Gastroesophageal sphincter (tissue), 4 donors: Measurements from ENCODE around the gene RNF19B. TPM values are rescaled to one million over a fixed set of nuclear protein-coding genes. Genes with fewer than 3 reads are reported as not detected.

Source experiments
- ATAC-seq: fragments of 150-250 bp; one replicate; pipeline ENCODE4 v1.9.1; 2016; ENCODE audit warnings: mild to moderate bottlenecking, moderate library complexity
- H3K27ac ChIP-seq, 4 donors: fragments of 200-600 bp; sonication (generic) in 3 of 4; 1 replicate in 3 of 4; 2 replicates in 1 of 4; pipeline ENCODE4 v1.5.1; 2016 to 2019
- H3K27me3 ChIP-seq: fragments of 200-600 bp; sonication (generic); one replicate; pipeline ENCODE4 v1.5.1; 2019
- H3K36me3 ChIP-seq, 2 donors: fragments of 200-600 bp; sonication (generic); one replicate each; pipeline ENCODE4 v1.5.1; 2019; ENCODE audit warnings: control low read depth in 1 of 2
- H3K4me1 ChIP-seq, 3 donors: fragments of 200-600 bp; sonication (generic); 1 replicate in 2 of 3; 2 replicates in 1 of 3; pipeline ENCODE4 v1.5.1; 2016 to 2019; ENCODE audit warnings: control low read depth in 2 of 3
- H3K4me3 ChIP-seq, 2 donors: fragments of 200-600 bp; sonication (generic); one replicate each; pipeline ENCODE4 v1.5.1; 2019; ENCODE audit warnings: mild to moderate bottlenecking in 1 of 2, moderate library complexity in 1 of 2
- H3K9me3 ChIP-seq, 3 donors: fragments of 200-600 bp; sonication (generic); one replicate each; pipeline ENCODE4 v1.5.1; 2017 to 2019; ENCODE audit warnings: control low read depth in 2 of 3
- EP300 ChIP-seq: sonication (generic); formaldehyde crosslinking; IDR thresholded peaks from one replicate; pipeline ENCODE4 v1.6.1; 2017; ENCODE audit warnings: antibody characterized with exemption, mild to moderate bottlenecking
- POLR2A ChIP-seq, 2 donors: fragments of 450-650 bp; IDR thresholded peaks; one replicate each; pipeline ENCODE4 v1.6.1; 2017; ENCODE audit warnings: antibody characterized with exemption in 2 of 2, mild to moderate bottlenecking in 2 of 2, moderate library complexity in 1 of 2
- POLR2AphosphoS5 ChIP-seq: sonication (generic); formaldehyde crosslinking; IDR thresholded peaks from one replicate; pipeline ENCODE4 v1.6.1; 2017; ENCODE audit warnings: antibody characterized with exemption
- WGBS, 2 donors: methylation state at CpG; one replicate each; pipeline ENCODE4 v1.1.5; 2018; ENCODE audit warnings: low coverage in 1 of 2; 5-methylcytosine and 5-hydroxymethylcytosine counted together
- total RNA-seq, 4 donors: library from RNA; depleted of rRNA; stranded (reverse); fragments of >200 nt; gene quantifications; one replicate each; pipeline ENCODE4 v1.1.0, GENCODE V29; 2016
- TF ChIP-seq, protein P1 (sequence below), 4 experiments: fragments of 200-600 bp in 2 of 4; fragments of 450-650 bp in 2 of 4; sonication (generic) in 1 of 4; IDR thresholded peaks; one replicate each; pipeline ENCODE4 v1.5.1; 2017 to 2019; ENCODE audit warnings: antibody characterized with exemption in 4 of 4, mild to moderate bottlenecking in 2 of 4, moderate library complexity in 2 of 4

Gene RNF19B
- total RNA-seq, 4 donors from 2014 or later, result 19.5 to 25.2 (median 21.8) TPM

DNA sequence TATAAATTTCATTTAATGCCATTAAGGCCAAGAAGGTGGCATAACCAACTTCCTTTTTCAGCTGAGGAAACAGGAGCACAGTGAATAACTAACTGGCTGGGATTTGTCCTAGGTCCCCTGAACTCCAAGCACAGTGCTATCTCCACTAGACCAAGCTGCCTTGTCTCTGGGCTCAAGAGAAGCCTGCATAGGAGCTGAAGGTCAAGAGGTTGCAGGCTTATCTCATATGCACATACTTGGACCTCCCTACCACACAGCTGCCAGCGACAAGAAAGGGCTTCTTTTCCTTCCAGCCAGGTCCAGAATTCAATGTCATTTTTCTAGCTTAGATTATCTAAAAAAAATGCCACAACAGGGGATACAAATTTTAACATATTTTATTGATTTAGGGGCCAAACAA lies 45.0 kb upstream of the RNF19B start:
- Histone ChIP-seq H3K4me1 (peaks cover 7 to 73% (median 20%) of the 10 kb centered on the region in 3 donors), H3K27ac (no peak overlapping the region), H3K36me3 (peaks cover 0 to 43% of the 10 kb centered on the region in 2 donors), H3K27me3 (no peaks in the 10 kb centered on the region), H3K4me3 (no peak overlapping the region), H3K9me3 (no peaks in the 10 kb centered on the region)
- 20% methylated on average over 1 of the region's 1 CpG; no CpG with 5 or more reads in 1 of the 2 donors for WGBS, 2 donors
- no peak for ATAC-seq
- TF ChIP-seq EP300 (no peak), POLR2AphosphoS5 (no peak)

DNA sequence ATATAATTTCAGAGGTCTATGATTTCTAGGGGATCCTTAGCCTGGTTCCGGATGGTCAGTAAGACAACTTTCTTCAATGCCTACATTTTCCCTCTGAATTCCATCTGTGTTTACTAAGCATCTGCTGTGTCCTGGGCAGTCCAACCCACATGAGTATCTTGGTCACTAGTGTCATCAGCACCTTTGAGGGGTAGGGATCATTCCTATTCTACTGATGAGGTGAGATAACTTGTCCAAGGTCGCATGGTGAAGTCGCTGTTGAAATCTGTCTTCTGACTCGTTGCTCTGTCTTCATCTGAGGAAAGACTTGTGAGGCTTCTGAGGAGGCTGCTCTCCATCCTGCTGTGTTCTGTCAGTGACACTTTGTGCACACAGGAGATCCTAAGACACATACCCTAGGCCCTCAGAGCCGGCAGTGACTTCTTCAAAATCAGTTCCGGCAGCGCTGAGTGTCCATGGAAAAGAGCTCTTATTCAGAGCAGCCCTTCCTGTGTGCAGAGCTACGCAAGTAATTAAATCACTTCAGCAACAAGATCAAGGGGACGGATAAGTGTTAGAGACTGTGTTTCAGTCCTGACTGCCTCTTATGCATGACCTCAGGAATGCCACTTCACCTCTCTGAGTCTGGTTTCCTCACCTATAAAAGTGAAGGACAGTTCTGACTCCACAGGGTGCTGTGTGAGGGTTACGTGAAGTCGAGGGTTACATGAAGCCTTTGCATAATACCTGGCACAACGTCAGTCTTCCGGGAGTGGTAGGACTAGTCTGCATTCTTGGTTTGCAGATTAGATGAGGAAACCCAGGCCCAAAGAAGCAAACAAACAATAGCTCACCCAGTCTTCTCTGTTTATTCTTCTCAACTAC lies 43.7 kb upstream of the RNF19B start:
- Histone ChIP-seq H3K36me3 (peaks cover 0 to 30% of the 10 kb centered on the region in 2 donors), H3K27ac (no peak overlapping the region), H3K27me3 (no peaks in the 10 kb centered on the region), H3K4me1 (peaks cover 7 to 84% (median 20%) of the 10 kb centered on the region in 3 donors), H3K4me3 (no peak overlapping the region), H3K9me3 (no peaks in the 10 kb centered on the region)
- TF ChIP-seq EP300 (no peak), POLR2AphosphoS5 (no peak), POLR2A (IDR thresholded peaks at IDR 0.05) (no peak)
- TF ChIP-seq, protein P1, sequence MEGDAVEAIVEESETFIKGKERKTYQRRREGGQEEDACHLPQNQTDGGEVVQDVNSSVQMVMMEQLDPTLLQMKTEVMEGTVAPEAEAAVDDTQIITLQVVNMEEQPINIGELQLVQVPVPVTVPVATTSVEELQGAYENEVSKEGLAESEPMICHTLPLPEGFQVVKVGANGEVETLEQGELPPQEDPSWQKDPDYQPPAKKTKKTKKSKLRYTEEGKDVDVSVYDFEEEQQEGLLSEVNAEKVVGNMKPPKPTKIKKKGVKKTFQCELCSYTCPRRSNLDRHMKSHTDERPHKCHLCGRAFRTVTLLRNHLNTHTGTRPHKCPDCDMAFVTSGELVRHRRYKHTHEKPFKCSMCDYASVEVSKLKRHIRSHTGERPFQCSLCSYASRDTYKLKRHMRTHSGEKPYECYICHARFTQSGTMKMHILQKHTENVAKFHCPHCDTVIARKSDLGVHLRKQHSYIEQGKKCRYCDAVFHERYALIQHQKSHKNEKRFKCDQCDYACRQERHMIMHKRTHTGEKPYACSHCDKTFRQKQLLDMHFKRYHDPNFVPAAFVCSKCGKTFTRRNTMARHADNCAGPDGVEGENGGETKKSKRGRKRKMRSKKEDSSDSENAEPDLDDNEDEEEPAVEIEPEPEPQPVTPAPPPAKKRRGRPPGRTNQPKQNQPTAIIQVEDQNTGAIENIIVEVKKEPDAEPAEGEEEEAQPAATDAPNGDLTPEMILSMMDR (IDR thresholded peaks at IDR 0.05), result no peak
- ATAC-seq, result no peak
- WGBS, 2 donors, result 60 to 100% methylated on average over 1 to 4 of the region's 13 CpGs

DNA sequence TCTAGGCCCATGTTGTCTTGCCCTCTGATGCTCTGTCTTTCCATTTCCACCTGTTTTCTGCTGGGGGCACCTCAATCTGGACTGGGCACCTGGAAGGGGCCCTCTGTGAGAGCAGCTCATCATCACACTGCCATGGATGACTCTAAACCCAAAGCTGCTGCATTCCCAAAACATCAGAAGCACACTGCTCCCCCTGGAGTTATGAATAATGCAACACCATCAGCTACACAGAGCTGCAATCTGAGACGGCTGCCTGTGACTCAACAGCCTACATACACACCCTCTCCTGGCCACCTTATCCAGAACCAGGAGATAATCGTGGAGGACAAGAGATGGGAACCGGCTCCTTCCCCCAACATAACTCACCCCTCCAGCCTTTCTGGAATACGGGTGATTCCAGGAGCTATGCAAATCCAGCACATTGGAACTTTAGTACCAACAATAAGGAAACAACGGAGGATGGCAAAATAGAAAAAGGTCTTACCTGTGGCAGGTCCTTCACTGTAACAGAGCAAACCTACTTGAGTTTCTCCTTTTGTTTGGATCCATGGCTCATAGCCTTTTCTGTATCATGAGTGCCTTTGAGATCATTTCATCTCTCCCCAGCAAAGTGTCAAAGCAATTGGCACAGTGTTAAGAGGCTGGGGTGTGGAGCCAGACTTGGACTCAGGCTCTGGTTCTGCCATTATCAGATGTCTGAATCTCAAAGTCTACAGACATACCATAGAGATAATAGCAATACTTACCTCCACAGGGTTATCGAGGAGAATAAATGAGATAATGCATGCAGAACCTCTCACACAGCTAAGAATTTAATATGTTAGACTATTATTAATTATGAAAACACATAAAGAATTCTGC lies 42.8 kb upstream of the RNF19B start:
- no peak for TF ChIP-seq POLR2AphosphoS5
- TF ChIP-seq, protein P1 (IDR thresholded peaks at IDR 0.05), result peak in 3 of 4 experiments; percentile 39 to 52 (median 49)
- TF ChIP-seq POLR2A (IDR thresholded peaks at IDR 0.05), result no peak
- TF ChIP-seq EP300, result no peak
- no peak overlapping the region for H3K4me3 ChIP-seq
- 42 to 56% methylated on average over 3 to 5 of the region's 6 CpGs for WGBS, 2 donors
- peak; percentile 82 for ATAC-seq
- peaks cover 7 to 80% (median 18%) of the 10 kb centered on the region in 3 donors for H3K4me1 ChIP-seq
- H3K9me3 ChIP-seq, result no peaks in the 10 kb centered on the region
- H3K36me3 ChIP-seq, result peaks cover 0 to 21% of the 10 kb centered on the region in 2 donors
- no peaks in the 10 kb centered on the region for H3K27me3 ChIP-seq
- peak overlapping the region in 1 of 4 donors; percentile 9 for H3K27ac ChIP-seq

DNA sequence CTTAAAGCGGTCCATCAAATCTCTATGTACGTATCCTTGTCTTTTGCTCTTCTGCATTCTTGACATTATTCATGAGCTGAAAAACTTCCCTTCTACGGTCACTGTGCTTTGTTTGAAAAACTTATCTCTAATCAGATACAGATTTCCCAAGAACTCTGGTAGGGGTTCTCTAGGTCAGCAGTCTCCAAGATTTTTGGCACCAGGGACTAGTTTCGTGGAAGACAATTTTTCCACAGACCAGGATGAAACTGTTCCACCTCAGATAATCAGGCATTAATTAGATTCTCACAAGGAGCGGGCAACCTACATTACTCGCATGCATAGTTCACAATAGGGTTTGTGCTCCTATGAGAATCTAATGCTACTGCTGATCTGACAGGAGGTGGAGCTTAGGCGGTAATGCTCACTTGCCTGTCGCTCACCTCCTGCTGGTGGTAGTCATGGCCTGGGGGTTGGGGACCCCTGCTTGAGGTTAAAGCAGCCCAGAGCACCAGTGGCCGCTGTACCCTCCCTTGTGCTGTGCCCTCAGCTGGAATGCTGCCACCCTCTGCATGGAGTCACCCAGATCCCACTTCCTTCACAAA lies 41.3 kb upstream of the RNF19B start:
- ATAC-seq, result no peak
- H3K4me3 ChIP-seq, result no peak overlapping the region
- H3K27me3 ChIP-seq, result no peaks in the 10 kb centered on the region
- 56 to 81% methylated on average over 4 to 8 of the region's 9 CpGs for WGBS, 2 donors
- H3K4me1 ChIP-seq, result peaks cover 3 to 65% (median 5%) of the 10 kb centered on the region in 3 donors
- no peaks in the 10 kb centered on the region for H3K9me3 ChIP-seq
- TF ChIP-seq POLR2AphosphoS5, result no peak
- TF ChIP-seq, protein P1 (IDR thresholded peaks at IDR 0.05), result no peak
- no peak for TF ChIP-seq POLR2A (IDR thresholded peaks at IDR 0.05)
- no peak for TF ChIP-seq EP300
- H3K36me3 ChIP-seq, result peaks cover 0 to 18% of the 10 kb centered on the region in 2 donors
- no peak overlapping the region for H3K27ac ChIP-seq
